HCT116 (cell line): ENCODE measurements around the gene RFLNA.

Experiments
- CEBPB ChIP-seq: IDR thresholded peaks from 2 replicates; pipeline ENCODE4 v1.6.1; 2012; ENCODE audit warnings: low read depth
- EZH2 ChIP-seq: fragments of 200-600 bp; sonication (generic); IDR thresholded peaks from 2 replicates; pipeline ENCODE4 v1.6.1; 2017; ENCODE audit warnings: antibody characterized with exemption, mixed run types
- POLR2AphosphoS5 ChIP-seq: IDR thresholded peaks from 2 replicates; pipeline ENCODE4 v1.6.1; 2011; ENCODE audit warnings: mild to moderate bottlenecking, low read depth, low read length, moderate library complexity
- SIN3A ChIP-seq: IDR thresholded peaks from 2 replicates; pipeline ENCODE4 v1.6.1; 2012; ENCODE audit warnings: low read depth
- TF ChIP-seq, protein P1 (sequence below), 3 experiments: fragments of 200-600 bp in 1 of 3; sonication (generic) in 1 of 3; IDR thresholded peaks in 2 of 3; conservative IDR thresholded peaks in 1 of 3; 2 replicates each; pipeline ENCODE4 v1.5.1; 2012 to 2017; ENCODE audit warnings: low read depth in 2 of 3, low read length in 2 of 3, antibody characterized with exemption in 1 of 3, borderline replicate concordance in 1 of 3, control low read depth in 1 of 3, mild to moderate bottlenecking in 1 of 3, mixed read lengths in 1 of 3, mixed run types in 1 of 3, moderate library complexity in 1 of 3; ENCODE audit not compliant: insufficient read depth in 1 of 3

DNA sequence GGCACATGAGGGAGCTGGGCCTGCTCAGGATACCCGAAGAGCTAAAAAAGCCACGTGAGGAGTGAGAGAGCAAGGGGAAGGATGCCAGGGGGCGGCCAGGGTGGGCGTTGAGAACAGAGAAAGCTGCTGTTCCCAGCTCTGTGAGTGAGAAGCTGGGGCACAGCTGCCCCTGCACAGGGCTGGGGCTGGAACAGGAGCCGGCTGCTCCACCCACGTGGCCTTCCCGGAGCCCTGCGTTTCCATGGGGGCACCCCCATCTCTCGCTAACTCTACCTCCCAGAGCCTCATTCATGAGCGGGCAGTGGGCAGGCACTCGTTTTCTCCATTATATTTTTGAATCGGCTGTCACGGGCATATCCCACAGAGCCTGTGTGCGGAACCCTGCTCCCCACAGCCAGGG lies 42.7 kb downstream of the RFLNA start:
- no peak for TF ChIP-seq EZH2
- TF ChIP-seq, protein P1, sequence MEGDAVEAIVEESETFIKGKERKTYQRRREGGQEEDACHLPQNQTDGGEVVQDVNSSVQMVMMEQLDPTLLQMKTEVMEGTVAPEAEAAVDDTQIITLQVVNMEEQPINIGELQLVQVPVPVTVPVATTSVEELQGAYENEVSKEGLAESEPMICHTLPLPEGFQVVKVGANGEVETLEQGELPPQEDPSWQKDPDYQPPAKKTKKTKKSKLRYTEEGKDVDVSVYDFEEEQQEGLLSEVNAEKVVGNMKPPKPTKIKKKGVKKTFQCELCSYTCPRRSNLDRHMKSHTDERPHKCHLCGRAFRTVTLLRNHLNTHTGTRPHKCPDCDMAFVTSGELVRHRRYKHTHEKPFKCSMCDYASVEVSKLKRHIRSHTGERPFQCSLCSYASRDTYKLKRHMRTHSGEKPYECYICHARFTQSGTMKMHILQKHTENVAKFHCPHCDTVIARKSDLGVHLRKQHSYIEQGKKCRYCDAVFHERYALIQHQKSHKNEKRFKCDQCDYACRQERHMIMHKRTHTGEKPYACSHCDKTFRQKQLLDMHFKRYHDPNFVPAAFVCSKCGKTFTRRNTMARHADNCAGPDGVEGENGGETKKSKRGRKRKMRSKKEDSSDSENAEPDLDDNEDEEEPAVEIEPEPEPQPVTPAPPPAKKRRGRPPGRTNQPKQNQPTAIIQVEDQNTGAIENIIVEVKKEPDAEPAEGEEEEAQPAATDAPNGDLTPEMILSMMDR (IDR thresholded peaks at IDR 0.05 in 2 of 3, conservative IDR thresholded peaks at IDR 0.05 in 1 of 3; ENCODE audit: borderline replicate concordance in 1 of 3, insufficient read depth in 1 of 3, low read depth in 2 of 3, low read length in 2 of 3), result no peak
- no peak for TF ChIP-seq POLR2AphosphoS5
- no peak for TF ChIP-seq SIN3A
- TF ChIP-seq CEBPB, result no peak
